ENCODE results near the gene TP53AIP1. TPM values are rescaled to one million over a fixed set of nuclear protein-coding genes. Genes with fewer than 3 reads are reported as not detected.
A peak's percentile ranks its signal among the peaks of the same experiment; 100 is the strongest.

The TP53AIP1 gene
- total and polyA plus RNA-seq, 2 experiments from 2014 or later = 0.17 to 0.23 TPM

DNA sequence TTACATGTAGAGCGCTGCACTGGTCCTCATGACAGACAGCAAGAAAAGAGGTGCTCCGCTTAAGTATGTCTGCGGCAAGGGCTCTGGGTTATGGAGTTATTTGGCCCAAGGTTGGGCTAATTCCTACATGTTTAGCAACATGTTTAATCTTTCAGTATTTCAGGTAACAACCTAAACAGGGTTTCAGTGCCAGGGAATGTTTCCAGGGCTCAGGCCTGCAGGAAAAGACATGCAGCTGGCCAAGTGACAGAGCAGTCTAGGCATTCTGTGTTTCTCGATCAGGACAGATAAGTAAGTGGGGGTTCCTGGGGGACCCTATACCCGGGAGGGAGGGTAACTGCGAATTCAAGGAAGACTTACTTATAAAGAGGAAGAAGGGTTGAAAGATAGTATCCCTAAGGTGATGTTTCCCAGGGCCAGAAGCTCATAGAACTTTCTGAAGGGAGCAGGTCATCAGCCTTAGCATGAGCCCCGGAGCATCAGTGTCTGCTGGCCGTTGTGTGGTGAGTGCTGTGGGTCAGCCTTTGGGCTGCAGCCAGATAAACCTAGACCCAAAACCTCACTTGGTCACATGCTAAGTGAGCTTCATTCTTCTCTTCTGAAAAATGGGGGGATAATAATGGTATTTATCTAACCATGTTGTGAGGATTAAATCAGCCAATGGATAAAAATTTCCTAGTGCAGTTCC is 33.1 kb downstream of the TP53AIP1 start:
- no peak overlapping the region for H3K4me2 ChIP-seq
- H3K4me3 ChIP-seq = no peak overlapping the region
- H2AFZ ChIP-seq = no peak overlapping the region
- peaks cover 9% of the 10 kb centered on the region for H3K4me1 ChIP-seq (ENCODE audit: insufficient read depth)
- no peak overlapping the region for H3K27ac ChIP-seq
- H3K79me2 ChIP-seq = no peaks in the 10 kb centered on the region
- no peaks in the 10 kb centered on the region for H4K20me1 ChIP-seq (ENCODE audit: insufficient read depth, poor library complexity, severe bottlenecking)
- no peaks in the 10 kb centered on the region for H3K36me3 ChIP-seq (replicated peaks; ENCODE audit: insufficient read depth, low read depth)
- peaks cover 10% of the 10 kb centered on the region for H3K27me3 ChIP-seq
- TF ChIP-seq EZH2phosphoT487 (IDR thresholded peaks at IDR 0.05; ENCODE audit: low read depth, severe bottlenecking, unreplicated experiment) (no peak), EZH2 (IDR thresholded peaks at IDR 0.05; ENCODE audit: borderline replicate concordance) (no peak)
- TF ChIP-seq, protein P1, sequence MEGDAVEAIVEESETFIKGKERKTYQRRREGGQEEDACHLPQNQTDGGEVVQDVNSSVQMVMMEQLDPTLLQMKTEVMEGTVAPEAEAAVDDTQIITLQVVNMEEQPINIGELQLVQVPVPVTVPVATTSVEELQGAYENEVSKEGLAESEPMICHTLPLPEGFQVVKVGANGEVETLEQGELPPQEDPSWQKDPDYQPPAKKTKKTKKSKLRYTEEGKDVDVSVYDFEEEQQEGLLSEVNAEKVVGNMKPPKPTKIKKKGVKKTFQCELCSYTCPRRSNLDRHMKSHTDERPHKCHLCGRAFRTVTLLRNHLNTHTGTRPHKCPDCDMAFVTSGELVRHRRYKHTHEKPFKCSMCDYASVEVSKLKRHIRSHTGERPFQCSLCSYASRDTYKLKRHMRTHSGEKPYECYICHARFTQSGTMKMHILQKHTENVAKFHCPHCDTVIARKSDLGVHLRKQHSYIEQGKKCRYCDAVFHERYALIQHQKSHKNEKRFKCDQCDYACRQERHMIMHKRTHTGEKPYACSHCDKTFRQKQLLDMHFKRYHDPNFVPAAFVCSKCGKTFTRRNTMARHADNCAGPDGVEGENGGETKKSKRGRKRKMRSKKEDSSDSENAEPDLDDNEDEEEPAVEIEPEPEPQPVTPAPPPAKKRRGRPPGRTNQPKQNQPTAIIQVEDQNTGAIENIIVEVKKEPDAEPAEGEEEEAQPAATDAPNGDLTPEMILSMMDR (IDR thresholded peaks at IDR 0.05; ENCODE audit: poor library complexity) = no peak
- WGBS (ENCODE audit: low lambda C conversion rate, missing lambda C conversion rate) = 83% methylated on average over 8 of the region's 8 CpGs
- no peak for DNase-seq (ENCODE audit: low spot score)
- no peaks in the 10 kb centered on the region for H3K9me2 ChIP-seq (replicated peaks; ENCODE audit: insufficient read depth)
- no peaks in the 10 kb centered on the region for H3K9me3 ChIP-seq (ENCODE audit: low read depth)

DNA sequence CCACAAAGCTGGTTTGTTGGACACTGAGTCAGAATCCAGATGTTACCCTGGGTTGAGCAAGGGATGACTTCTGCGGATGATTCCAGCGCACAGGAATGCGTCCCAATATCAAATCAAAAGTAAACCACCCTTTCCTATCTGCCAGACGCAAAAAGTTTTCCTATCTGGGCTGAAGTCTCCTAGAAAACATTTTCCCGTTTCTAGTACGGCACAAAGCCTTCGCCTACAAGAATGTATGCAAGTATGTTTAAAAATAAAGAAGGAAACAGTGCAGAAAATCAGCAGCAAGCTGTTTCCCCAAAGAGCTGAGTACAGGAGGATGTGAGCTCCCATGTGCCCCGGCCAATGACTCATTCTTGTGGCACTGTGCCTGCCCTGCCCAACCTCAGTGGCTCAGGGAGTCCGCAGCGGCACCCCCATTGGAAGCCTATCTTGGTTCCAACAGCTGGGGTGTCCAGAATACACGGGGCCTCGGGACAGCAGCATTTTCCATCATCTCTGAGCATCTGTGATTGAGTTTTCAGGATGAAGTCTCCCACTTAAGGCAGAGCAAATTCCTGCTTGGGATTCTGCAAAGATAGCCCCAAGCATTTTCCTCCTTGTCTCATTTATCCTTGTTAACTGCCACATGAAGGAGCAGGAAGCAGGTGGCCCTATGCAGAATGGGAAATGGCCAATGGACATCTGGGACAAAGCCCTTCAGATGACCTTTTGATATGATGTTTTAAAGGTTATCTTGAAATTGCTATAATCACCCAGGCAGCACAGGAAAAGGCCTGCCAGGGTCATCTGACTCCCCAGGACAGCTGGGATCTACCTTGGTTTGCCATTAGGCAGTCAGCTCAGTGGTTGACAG is 34.1 kb downstream of the TP53AIP1 start:
- H3K4me1 ChIP-seq (ENCODE audit: insufficient read depth) = peaks cover 15% of the 10 kb centered on the region
- no peaks in the 10 kb centered on the region for H4K20me1 ChIP-seq (ENCODE audit: insufficient read depth, poor library complexity, severe bottlenecking)
- H3K4me2 ChIP-seq = peak overlapping the region; percentile 46
- H3K36me3 ChIP-seq (replicated peaks; ENCODE audit: insufficient read depth, low read depth) = no peaks in the 10 kb centered on the region
- no peak overlapping the region for H2AFZ ChIP-seq
- H3K9me2 ChIP-seq (replicated peaks; ENCODE audit: insufficient read depth) = no peaks in the 10 kb centered on the region
- TF ChIP-seq EZH2phosphoT487 (IDR thresholded peaks at IDR 0.05; ENCODE audit: low read depth, severe bottlenecking, unreplicated experiment) (no peak), EZH2 (IDR thresholded peaks at IDR 0.05; ENCODE audit: borderline replicate concordance) (no peak)
- TF ChIP-seq, protein P1 (IDR thresholded peaks at IDR 0.05; ENCODE audit: poor library complexity) = no peak
- H3K27me3 ChIP-seq = peaks cover 20% of the 10 kb centered on the region
- H3K27ac ChIP-seq = peak overlapping the region; percentile 23
- peak; percentile 47 for DNase-seq (ENCODE audit: low spot score)
- 64% methylated on average over 12 of the region's 12 CpGs for WGBS (ENCODE audit: low lambda C conversion rate, missing lambda C conversion rate)
- no peaks in the 10 kb centered on the region for H3K79me2 ChIP-seq
- no peak overlapping the region for H3K4me3 ChIP-seq
- no peaks in the 10 kb centered on the region for H3K9me3 ChIP-seq (ENCODE audit: low read depth)

DNA sequence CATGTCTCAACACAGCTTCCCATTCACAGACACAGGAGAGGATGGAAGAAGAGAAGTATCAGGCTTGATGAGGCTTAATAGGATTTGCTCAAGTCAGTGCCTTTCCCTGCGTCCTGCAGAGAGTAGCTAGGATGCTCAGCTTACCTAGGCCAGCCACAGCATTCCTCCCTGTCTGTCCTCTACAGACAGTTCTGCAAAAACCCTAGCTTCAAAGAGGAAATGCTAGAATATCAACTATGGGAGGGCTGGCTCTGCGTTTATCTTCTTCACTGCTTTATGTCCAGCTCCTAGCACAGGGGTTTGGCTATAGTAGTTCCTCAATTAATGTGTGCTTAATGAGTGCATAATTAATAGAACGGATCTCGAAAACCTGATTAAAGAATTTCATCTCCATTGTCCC is 35.1 kb downstream of the TP53AIP1 start:
- no peak for DNase-seq (ENCODE audit: low spot score)
- TF ChIP-seq EZH2 (IDR thresholded peaks at IDR 0.05; ENCODE audit: borderline replicate concordance) (no peak), EZH2phosphoT487 (IDR thresholded peaks at IDR 0.05; ENCODE audit: low read depth, severe bottlenecking, unreplicated experiment) (no peak)
- TF ChIP-seq, protein P1 (IDR thresholded peaks at IDR 0.05; ENCODE audit: poor library complexity) = no peak
- no peak overlapping the region for H2AFZ ChIP-seq
- no peaks in the 10 kb centered on the region for H3K79me2 ChIP-seq
- H3K4me2 ChIP-seq = no peak overlapping the region
- no peaks in the 10 kb centered on the region for H3K36me3 ChIP-seq (replicated peaks; ENCODE audit: insufficient read depth, low read depth)
- peaks cover 15% of the 10 kb centered on the region for H3K4me1 ChIP-seq (ENCODE audit: insufficient read depth)
- H4K20me1 ChIP-seq (ENCODE audit: insufficient read depth, poor library complexity, severe bottlenecking) = no peaks in the 10 kb centered on the region
- H3K27ac ChIP-seq = peak overlapping the region; percentile 23
- 86% methylated on average over 4 of the region's 4 CpGs for WGBS (ENCODE audit: low lambda C conversion rate, missing lambda C conversion rate)
- H3K9me2 ChIP-seq (replicated peaks; ENCODE audit: insufficient read depth) = no peaks in the 10 kb centered on the region
- H3K9me3 ChIP-seq (ENCODE audit: low read depth) = no peaks in the 10 kb centered on the region
- peaks cover 30% of the 10 kb centered on the region for H3K27me3 ChIP-seq
- H3K4me3 ChIP-seq = no peak overlapping the region

All from hepatocyte (in vitro differentiated cells).